ENCODE results near the gene ITGB7.
"Not testable (repeated sequence)": the region's sequence is repeated elsewhere in the genome, so short reads cannot be mapped to it uniquely, and the experiment has no call there.

ITGB7 gene

DNA sequence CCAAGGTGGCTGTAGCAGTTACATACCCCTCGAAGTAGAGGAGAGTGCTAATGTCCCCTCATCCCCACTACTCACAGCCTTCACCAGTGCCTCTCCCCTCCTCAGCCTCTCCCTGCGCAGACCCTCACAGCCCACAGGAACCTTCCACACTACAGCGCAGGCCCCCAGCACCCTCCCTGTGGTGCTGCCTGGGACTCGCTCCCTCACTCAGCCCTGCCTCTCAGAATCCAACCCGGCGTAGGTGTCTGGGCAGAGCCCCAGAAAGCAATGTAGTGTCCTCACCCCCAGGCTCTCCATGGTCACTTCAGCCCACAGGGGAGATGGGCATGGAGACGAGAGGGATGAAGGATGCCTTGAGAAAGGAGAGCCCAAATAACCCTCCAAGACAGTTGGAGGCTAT is 37.4 kb downstream of the ITGB7 start:
- no peak for DNase-seq (ENCODE audit: extremely low read depth, insufficient read length)
- H3K4me3 ChIP-seq (replicated peaks; ENCODE audit: low read depth, low read length), result no peak overlapping the region
- TF ChIP-seq, protein P1, sequence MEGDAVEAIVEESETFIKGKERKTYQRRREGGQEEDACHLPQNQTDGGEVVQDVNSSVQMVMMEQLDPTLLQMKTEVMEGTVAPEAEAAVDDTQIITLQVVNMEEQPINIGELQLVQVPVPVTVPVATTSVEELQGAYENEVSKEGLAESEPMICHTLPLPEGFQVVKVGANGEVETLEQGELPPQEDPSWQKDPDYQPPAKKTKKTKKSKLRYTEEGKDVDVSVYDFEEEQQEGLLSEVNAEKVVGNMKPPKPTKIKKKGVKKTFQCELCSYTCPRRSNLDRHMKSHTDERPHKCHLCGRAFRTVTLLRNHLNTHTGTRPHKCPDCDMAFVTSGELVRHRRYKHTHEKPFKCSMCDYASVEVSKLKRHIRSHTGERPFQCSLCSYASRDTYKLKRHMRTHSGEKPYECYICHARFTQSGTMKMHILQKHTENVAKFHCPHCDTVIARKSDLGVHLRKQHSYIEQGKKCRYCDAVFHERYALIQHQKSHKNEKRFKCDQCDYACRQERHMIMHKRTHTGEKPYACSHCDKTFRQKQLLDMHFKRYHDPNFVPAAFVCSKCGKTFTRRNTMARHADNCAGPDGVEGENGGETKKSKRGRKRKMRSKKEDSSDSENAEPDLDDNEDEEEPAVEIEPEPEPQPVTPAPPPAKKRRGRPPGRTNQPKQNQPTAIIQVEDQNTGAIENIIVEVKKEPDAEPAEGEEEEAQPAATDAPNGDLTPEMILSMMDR (IDR thresholded peaks at IDR 0.05; ENCODE audit: insufficient read depth, low read length, poor library complexity, severe bottlenecking), result no peak
- no peaks in the 10 kb centered on the region for H3K27me3 ChIP-seq (replicated peaks; ENCODE audit: control insufficient read depth, insufficient read depth, low read length)
- peaks cover 1% of the 10 kb centered on the region; the same call in 1 of the 2 replicates for H3K36me3 ChIP-seq (ENCODE audit: control insufficient read depth, insufficient read depth, low read length)

DNA sequence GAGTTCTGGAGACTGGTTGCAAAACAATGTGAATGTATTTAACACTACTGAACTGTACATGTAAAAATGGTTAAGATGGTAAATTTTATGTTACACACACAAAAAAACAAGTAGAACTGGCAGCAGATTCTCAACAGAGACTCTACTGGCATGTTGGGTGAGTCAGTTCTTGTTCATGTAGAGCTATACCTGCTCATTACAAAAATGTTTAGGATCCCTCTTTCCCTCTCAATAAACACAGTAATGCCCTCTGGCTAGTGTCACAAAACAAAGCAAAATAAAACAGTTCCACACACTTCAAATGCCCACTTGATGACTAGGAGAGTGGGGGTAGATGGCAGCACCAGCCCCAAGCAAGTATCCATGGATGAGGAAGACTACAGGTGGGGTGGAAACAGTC is 40.2 kb downstream of the ITGB7 start:
- Histone ChIP-seq H3K27me3 (replicated peaks; ENCODE audit: control insufficient read depth, insufficient read depth, low read length) (no peaks in the 10 kb centered on the region), H3K4me3 (replicated peaks; ENCODE audit: low read depth, low read length) (no peak overlapping the region), H3K36me3 (ENCODE audit: control insufficient read depth, insufficient read depth, low read length) (peaks cover 1% of the 10 kb centered on the region; the same call in 1 of the 2 replicates)
- TF ChIP-seq, protein P1 (IDR thresholded peaks at IDR 0.05; ENCODE audit: insufficient read depth, low read length, poor library complexity, severe bottlenecking), result no peak
- DNase-seq (ENCODE audit: extremely low read depth, insufficient read length), result no peak

DNA sequence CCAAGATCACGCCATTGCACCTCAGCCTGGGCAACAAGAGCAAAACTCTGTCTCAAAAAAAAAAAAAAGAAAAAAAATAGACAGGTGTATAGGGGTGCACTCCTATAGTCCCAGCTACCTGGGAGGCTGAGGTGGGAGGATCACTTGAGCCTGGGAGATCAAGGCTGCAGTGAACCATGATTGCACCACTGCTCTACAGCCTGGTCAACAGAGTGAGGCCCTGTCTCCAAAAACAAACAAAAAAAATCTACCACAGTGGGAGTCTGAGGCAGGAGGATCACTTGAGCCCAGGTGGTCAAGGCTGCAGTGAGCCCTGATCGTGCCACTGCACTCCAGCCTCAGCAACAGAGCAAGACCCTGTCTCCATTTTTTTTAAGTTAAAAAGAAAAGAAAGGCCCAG is 44.0 kb downstream of the ITGB7 start:
- not testable (repeated sequence) for H3K36me3 ChIP-seq (ENCODE audit: control insufficient read depth, insufficient read depth, low read length); DNase-seq (ENCODE audit: extremely low read depth, insufficient read length); H3K27me3 ChIP-seq (replicated peaks; ENCODE audit: control insufficient read depth, insufficient read depth, low read length); H3K4me3 ChIP-seq (replicated peaks; ENCODE audit: low read depth, low read length)

DNA sequence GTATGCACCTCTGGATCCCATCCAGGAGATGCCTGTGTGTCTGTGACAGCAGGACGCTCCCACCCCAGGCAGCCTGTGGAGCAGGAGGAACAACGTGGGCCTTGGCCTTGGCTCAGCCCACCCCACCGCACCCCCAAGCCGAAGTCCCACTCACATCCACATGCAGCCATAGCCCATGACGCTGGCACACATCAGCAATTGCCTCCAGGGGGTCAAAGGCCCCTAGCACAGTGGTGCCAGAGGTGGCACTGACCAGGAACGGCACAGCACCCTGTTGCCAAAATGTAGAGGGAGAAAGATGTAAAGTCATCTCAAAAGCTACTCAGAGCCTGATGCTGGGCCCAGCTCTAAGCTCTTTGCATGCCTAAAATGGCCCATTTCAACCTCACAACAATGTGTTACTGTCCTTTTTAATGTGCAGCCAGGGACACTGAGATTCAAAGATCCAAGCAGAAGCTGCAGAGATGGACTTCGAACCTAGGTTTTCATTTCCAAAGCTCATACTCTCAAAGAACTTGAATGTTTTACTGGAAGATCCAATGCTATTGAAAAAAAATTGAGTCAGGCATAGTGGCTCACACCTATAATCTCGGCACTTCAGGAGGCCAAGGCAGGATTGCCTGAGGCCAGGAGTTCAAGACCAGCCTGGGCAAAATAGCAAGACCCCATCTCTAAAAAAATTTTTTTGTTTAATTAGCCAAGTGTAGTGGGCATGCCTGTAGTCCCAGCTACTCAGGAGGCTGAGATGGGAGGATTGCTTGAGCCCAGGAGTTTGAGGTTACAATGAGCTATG is 45.7 kb downstream of the ITGB7 start:
- Histone ChIP-seq H3K36me3 (ENCODE audit: control insufficient read depth, insufficient read depth, low read length) (no peaks in the 10 kb centered on the region; the same call in 1 of the 2 replicates), H3K27me3 (replicated peaks; ENCODE audit: control insufficient read depth, insufficient read depth, low read length) (no peaks in the 10 kb centered on the region), H3K4me3 (replicated peaks; ENCODE audit: low read depth, low read length) (no peak overlapping the region)
- no peak for DNase-seq (ENCODE audit: extremely low read depth, insufficient read length)
- TF ChIP-seq, protein P1 (IDR thresholded peaks at IDR 0.05; ENCODE audit: insufficient read depth, low read length, poor library complexity, severe bottlenecking), result no peak

DNA sequence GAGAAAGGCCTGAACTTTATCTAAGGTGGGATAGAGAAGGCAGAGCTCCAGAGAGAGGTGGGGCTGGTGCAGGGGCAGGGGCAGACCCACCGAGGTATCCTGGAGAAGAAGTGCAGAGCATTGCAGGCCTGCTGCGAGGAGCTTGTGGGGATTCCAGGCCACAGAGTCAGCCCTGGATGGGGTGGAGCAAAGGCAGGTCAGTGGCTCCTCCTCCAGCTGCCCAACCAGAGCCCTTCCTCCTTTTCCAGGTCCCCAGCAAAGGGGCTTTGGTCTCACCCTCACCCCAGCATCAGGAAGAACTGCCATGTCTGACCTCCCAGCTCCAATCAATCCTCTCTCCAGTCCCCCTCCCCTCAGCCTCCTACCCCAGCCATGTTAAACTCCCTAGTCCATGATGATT is 46.4 kb downstream of the ITGB7 start:
- TF ChIP-seq, protein P1 (IDR thresholded peaks at IDR 0.05; ENCODE audit: insufficient read depth, low read length, poor library complexity, severe bottlenecking), result no peak

DNA sequence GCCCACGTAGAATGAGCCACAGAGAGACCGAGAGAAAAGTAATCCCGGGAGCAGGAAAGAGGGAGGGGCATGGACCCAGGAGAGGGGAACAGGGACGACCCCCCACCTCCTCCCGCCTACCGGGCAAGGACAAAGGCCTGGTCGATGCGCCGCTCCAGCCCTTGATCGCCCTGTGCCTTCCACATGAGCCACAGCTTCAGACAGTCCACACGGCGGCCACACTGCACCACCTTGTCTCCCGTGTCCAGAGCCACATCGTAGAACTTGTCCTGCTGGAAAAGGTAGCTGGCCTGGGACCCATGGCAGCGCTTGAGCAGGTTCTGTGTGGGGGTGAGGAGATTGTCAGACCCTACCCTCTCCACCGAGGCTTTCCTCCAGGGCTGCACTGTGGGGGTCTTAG is 47.1 kb downstream of the ITGB7 start:
- Histone ChIP-seq H3K4me3 (replicated peaks; ENCODE audit: low read depth, low read length) (no peak overlapping the region), H3K36me3 (ENCODE audit: control insufficient read depth, insufficient read depth, low read length) (no peaks in the 10 kb centered on the region; the same call in 1 of the 2 replicates), H3K27me3 (replicated peaks; ENCODE audit: control insufficient read depth, insufficient read depth, low read length) (no peaks in the 10 kb centered on the region)
- no peak for DNase-seq (ENCODE audit: extremely low read depth, insufficient read length)
- TF ChIP-seq, protein P1 (IDR thresholded peaks at IDR 0.05; ENCODE audit: insufficient read depth, low read length, poor library complexity, severe bottlenecking), result no peak

More for the DNA sequence above, 46.4 kb downstream of the ITGB7 start:
- DNase-seq (ENCODE audit: extremely low read depth, insufficient read length), result no peak
- Histone ChIP-seq H3K27me3 (replicated peaks; ENCODE audit: control insufficient read depth, insufficient read depth, low read length) (no peaks in the 10 kb centered on the region), H3K36me3 (ENCODE audit: control insufficient read depth, insufficient read depth, low read length) (no peaks in the 10 kb centered on the region; the same call in 1 of the 2 replicates), H3K4me3 (replicated peaks; ENCODE audit: low read depth, low read length) (no peak overlapping the region)

All from GM06990 (cell line).